NCI-H1694 (cell line): ENCODE data around the gene POLR3C.

Experiments
- DNase-seq: peaks from one replicate; lab custom pipeline; 2025; lab: John Stamatoyannopoulos, UW

POLR3C gene

DNA sequence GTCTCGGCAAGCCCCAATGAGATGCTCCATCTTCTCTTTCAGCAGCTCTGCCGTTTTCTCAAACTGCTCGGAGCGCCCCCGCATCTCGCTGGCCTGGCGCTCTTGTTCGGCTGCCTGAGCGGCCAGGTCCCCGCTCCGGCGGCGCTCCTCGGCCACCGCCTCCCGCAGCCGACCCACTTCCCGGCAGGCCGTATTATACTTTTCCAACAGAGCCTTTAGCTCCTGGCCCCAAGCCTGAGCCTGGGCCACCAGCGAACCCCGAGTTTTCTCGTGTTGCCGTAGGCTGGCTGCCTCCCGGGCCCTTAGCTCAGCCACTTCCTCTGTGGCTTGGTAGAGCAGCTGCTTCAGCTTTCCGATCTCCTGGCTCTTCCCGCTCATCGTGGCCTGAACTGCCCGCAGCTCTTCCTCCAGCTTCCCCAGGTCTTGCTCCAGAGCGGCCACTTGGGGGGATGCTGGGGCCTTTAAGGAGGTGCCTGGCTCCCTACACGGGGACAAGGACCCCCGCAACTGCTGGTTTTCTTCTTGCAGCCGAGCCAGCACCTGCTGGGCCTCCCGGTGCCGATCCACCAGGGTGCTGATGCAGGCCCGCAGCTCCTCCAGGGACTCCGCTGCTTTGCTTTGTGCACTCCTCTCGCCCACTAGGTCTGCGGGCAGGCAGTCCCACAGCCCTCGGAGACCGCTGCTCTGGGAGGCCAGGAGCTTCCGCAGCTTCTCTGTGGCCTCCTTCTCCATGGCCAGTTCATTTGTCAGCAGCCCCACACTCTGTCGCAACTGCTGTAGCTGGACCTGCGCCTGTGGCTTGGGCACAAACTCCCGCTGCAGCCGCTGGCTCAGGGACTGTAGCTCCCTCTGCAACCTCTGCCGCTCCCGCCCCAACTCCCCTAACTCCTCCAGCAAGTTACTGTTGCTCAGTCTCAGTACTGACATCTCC, 48.3 kb downstream of the POLR3C start:
- no peak for DNase-seq

DNA sequence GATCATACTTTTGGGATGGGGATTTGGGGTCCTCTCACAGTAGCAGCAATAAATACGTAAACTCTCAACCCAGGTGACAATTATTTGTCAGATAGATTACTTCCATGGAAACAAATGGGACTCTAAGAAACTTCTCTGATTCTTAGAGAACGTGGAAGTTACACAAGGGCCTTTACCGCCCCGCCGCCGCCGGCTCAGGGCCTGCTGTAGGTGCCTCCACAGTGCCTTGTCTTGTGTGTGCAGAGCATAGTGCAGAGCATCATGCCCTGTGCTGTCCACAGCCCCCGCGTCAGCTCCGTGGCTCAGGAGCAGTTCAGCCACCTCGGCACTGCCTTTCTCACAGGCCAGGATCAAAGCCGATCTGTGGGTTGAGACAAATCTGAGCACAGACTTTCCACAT, 50.6 kb downstream of the POLR3C start:
- no peak for DNase-seq

DNA sequence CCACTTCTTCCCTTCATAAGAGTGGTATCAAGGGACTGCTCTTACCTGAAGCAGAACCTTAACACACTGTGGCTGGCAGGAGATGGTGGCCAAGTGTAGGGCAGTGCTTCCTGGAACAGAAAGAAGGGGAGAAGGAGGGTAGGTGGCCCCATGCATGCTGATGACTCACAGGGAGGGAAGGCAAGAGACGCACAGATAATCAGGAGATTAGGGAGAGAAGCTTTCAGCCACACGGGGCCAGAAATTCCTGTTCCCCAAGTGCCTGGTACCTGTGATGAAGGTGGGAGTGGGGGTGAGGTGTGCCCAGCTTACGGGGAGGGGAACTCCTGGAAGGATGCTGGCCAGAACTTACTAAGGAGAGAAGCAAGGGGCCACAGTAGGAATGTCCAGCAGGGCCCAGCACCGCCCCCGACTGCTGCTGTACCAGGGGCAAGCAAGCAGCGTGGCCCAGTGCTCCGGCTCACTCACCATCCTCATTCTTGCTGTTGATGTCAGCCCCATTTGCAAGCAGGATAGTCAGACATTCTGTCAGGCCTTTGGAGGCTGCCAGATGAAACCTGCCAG, 54.0 kb downstream of the POLR3C start:
- DNase-seq: no peak

DNA sequence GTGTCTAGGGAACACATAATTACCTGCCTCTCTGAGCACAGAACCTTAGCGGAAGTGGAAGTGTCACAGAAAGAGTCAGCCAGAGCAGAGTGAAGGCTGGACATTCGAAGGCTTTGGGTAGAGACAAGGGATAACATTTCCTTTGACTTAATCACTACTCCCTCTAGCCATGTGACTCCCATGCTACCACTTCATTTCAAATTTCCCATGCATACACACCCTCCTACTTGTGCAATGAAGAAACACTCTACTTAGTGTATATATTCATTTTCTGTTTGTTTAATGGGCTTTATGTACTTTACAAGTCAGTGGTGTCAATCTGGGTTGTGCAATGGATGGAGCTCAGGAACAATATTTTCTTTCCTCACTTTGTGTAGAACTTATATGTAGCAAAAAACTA, 54.7 kb downstream of the POLR3C start:
- no peak for DNase-seq

DNA sequence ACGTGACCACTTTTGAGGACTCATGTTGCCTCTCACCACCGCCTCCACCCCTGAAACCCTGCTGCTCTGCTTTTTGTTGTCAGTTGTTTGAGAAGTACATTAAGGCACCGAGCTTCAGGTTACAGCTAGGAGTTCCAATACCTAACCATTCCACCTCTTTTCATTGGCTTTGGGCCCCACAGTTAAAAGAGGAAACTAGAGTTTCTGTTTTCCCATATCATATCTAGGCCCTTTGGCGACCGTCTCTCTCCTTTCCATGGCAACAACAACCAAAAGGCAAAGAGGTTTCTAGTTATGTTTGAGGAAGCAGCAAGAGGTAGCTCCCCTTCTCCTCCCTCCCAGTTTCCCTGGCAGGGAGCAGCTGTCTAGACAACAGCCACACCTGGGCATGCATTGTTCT, 55.8 kb downstream of the POLR3C start:
- no peak for DNase-seq

DNA sequence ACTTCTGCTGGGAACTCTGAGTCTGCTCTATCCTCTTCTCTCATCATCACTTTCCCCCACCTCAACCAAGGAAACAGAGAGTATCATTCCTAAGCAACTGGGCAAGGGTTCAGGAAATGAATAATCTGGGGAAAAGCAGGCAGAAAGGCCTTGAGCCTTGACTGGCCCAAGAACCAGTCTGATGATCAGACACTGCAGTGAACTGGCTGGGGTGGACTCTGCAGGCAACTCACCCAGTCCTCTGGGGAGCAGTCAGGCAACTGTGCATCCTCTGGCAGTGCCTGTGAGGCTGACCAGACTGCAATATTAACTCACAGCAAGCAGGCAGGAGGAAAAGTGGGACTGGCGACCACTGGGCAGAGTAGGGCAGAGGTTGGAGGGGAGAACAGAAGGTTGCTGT, 60.7 kb downstream of the POLR3C start:
- DNase-seq: no peak

DNA sequence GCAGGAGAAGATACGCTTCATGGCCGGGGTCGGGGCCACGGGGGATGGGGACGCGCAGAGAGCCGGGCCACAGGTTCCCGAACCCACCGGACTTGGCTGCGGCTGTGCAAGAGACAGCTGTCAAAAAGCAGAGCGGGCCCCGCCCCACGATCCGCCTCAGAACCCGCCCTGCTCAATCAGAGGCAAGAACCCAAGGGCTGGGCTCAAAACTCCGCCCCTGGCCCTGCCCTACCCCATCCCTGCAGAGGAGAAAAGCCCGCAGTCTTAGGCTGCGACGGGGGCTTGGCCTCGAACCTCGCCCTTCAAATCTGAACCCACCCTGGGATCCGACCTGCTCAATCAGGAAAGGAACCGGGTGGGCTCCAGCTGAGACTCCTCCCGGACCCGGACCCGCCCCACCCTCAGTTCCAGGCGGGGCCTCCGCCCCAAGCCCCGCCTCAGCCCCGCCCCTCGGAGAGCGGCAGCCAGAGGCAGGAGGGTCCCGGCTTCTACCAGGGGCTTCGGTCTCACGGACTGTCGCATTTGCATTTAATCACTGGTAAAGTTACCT, 61.8 kb downstream of the POLR3C start, which contains the start of gene ANKRD35:
Gene ANKRD35 (minus strand): TSS at position 129 of the 550 bp plus-strand sequence. CDS start 108 bp downstream, at position 21.
- peak; percentile 71 for DNase-seq

DNA sequence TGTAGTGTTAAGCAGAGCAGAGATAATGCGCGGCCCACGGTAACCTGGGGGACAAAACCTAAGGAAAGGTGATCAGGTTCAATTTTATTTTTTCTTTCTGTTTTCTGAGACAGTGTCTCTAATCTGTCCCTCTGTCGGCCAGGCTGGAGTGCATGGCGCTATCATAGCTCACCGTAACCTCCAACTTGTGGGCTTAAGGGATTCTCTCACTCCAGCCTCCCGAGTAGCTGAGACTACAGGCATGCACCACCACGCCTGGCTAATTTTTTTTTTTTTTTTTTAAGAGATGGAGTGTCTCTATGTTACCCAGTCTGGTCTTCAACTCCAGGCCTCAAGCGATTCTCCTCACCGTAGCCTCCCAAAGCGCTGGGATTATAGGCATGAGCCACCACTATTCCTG, 62.4 kb downstream of the POLR3C start:
- DNase-seq: no peak

DNA sequence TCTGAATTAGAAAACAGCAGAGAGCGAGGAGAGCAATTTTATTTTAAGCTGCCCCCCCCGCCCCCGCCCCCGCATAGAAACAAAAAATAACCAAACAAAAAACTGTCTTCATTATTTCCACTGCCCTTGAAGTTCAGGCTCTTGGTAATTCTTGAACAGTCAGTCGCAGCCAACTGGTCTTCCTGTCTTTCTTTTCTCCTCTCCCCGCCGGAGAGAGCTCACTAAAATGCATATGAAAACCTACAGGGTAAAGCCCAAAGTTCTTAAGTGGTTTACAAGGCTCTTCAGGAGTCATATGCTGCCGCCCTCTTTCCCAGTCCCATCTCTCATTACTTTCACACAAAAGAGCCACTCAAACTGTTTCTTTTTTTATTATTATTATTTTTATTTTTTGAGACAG, 62.8 kb downstream of the POLR3C start:
- no peak for DNase-seq

DNA sequence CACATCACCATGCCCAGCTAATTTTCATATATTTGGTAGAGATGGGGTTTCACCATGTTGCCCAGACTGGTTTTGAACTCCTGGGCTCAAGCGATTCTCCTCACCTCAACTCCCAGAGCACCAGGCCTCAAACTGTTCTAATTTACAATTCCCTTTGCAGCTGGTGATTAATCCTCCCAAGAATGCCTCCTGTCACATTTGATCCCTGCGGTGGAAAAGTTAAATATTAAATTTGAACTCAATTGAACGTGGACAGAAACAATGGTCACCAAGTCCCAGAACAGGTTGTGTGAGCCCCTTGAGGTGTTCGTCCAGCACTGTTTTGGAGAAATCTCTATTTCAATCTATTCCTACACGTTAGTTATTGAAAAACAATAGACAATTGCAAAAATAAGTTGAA, 63.6 kb downstream of the POLR3C start:
- DNase-seq: no peak

DNA sequence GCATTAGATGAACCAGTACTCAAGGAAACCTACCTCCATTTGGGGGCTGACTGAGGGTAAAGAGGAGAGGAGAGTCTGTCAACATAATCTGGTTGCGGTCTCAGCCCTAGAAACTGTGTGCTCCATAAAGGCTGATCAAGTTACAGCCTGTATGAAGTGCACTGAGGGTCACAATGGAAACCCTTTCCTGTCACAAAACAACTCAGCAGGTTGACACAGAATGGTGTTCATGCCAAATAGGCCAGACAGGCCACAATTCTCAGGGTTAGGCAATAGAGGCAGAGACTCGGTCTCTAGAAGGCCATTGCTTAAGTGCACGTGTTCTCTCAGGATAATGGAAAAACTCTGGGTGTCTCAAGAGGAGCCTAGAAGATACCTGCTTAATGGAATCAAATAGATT, 65.7 kb downstream of the POLR3C start:
- DNase-seq: no peak

DNA sequence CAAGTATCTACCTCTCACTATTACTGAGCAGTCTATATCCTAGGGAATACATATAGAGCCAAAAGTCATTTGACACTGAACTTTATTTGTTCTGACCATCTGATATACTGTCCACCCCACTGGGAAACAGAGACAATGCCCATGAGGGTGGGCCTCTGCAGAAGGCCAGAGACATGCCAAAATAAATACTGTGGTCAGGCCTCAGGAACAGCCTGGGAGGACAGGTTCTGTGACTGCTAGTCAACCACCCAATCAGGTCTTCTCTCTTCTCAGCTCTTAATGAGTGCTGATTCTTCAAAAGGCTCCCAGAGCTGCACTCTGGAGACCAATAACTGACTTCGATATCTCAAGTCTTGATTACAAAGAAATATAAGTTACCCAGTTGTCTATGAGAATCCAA, 67.1 kb downstream of the POLR3C start:
- DNase-seq: no peak

DNA sequence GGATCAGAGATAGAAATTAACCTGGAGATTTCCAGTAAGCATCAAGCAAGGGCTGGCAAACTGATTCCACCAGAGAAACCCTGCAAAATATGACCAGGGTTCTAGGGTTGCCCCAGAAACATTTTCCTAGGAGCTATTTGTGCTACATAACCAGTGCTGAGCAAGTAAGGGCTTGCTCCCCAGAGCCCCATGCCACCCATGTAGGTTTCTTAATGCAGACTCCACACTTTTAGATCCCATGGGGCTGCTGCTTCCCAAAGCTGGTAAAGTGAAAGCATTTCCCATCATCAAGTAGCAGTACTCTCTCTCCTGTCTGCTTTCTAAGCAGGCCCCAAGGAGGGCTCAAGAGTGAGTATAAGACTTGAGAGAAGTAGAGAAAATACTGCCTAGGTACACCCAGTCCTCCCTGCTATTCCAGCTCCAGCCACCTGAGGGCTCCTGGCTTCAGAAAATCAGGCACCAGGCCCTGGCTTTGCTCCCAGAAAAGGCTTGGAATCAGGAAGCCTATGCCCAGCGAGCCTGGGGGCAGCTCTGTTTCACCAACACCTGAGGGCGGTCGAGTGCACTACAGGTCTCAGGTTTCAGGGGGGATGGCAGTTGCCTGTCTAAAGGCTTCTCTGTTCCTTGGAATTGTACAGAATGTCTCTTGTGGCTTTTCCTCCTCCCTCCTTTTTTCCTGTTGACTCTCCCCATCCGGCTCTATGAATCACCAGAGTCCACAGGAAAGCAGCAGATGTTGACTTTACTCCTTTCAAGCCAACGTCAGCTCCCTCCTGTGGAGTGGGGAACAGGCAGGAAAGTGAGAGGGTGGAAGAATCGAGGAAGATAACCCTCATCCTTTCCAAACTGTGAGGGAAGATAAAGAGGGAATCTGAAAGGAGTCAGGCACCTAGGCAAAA, 67.8 kb downstream of the POLR3C start:
- peak; percentile 91 for DNase-seq

DNA sequence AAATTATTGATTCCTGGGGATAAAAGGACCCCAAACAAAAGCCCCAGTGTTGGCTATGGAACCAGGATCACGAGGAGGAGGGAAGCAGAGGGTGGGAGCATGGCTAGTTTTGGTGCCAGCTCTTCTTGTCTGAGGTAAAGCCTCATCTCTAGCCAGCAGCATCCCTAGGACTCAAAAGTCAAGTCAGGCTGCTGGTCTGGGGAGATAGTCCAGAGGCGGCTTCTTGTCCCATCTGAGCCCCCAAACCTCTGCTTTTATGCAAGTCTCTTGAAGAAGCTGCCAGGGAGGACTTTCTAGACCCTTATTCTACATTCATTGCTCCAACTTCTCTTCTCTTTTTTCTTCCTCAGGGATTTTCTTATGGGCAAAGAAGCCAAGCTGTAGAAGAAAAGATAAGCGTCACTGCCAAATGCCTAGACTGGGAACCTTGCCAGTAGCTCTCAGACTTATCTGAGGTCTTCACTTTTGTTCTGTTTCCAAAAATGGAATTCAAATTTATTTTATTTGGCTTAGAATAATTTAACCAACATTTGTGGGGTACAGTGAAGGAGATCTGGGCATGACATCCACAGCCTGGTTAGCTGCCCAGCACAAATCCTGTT, 68.6 kb downstream of the POLR3C start:
- DNase-seq: no peak

DNA sequence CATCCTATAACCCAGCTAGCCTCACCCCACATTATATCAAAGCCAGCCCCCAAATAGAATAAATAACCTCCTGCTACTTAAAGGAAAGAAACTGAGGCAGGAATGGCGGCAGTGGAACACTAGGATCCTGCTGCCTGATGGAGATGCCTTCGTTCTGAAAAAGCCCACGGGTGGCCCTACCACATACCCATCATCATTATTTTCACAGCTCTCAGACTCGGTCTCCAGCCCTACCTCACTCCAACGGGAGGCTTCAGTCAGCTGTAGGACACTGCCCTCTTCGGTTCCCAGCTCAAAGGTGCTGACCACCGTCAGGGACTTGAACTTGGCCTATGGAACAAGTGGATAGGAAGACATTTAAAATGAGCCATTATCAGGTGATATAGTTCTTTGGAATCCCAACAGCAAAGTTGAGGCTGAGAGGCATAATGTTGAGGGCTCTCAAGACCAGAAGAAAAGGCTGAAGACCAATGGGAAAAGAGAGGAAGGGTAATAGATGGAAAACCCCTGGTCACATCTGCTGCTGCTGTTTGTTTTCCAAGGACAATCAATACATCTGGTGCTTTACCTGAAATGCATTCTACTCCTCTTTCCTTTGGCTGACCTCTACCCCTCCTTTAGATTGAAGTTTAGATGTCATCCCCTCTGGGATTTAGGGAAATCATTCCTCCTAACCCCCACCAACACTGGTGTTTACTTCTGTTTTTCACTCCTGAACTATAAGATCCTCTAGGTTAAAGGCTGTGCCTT, 69.5 kb downstream of the POLR3C start:
- DNase-seq: no peak
